Osteoblast (primary cell): ENCODE data around the gene LGALS4. TPM values are rescaled to one million over a fixed set of nuclear protein-coding genes. Genes with fewer than 3 reads are reported as not detected.

Experiments
- DNase-seq: peaks from one replicate; pipeline ENCODE4 v3.0.0; 2011; ENCODE audit warnings: low spot score, mixed read lengths; ENCODE audit not compliant: insufficient read length; ENCODE audit errors: missing footprints
- H2AFZ ChIP-seq: 2 replicates; pipeline ENCODE4 v1.6.0; 2011; ENCODE audit warnings: mild to moderate bottlenecking, low read length
- H3K27ac ChIP-seq: 2 replicates; pipeline ENCODE4 v1.5.1; 2011; ENCODE audit warnings: mild to moderate bottlenecking, low read depth, low read length, moderate library complexity
- H3K27me3 ChIP-seq: 2 replicates; pipeline ENCODE4 v1.6.0; 2012; ENCODE audit warnings: mild to moderate bottlenecking, control low read depth, inconsistent platforms, low read length, moderate library complexity; ENCODE audit not compliant: insufficient read depth
- H3K36me3 ChIP-seq: 2 replicates; pipeline ENCODE4 v1.5.1; 2011; ENCODE audit warnings: mild to moderate bottlenecking, low read length, control low read depth, moderate library complexity; ENCODE audit not compliant: insufficient read depth
- H3K4me1 ChIP-seq: 2 replicates; pipeline ENCODE4 v1.5.1; 2011; ENCODE audit warnings: mild to moderate bottlenecking, low read length, control low read depth, moderate library complexity; ENCODE audit not compliant: insufficient read depth
- H3K4me2 ChIP-seq: 2 replicates; pipeline ENCODE4 v1.6.0; 2011; ENCODE audit warnings: mild to moderate bottlenecking, low read length; ENCODE audit not compliant: insufficient read depth
- H3K4me3 ChIP-seq: fragments of 200-600 bp; sonication (generic); 3 replicates; pipeline ENCODE4 v1.5.1; 2012; ENCODE audit warnings: mild to moderate bottlenecking, low read length, inconsistent platforms; ENCODE audit not compliant: insufficient read depth
- H3K79me2 ChIP-seq: 2 replicates; pipeline ENCODE4 v1.6.0; 2012; ENCODE audit warnings: mild to moderate bottlenecking, low read length, control low read depth, inconsistent platforms; ENCODE audit not compliant: insufficient read depth
- H3K9me3 ChIP-seq: 2 replicates; pipeline ENCODE4 v1.5.1; 2011; ENCODE audit warnings: low read depth, low read length, control low read depth
- H4K20me1 ChIP-seq: 2 replicates; pipeline ENCODE4 v1.6.0; 2012; ENCODE audit warnings: mild to moderate bottlenecking, low read length, control low read depth; ENCODE audit not compliant: insufficient read depth
- total RNA-seq: library from RNA; depleted of rRNA; stranded (reverse); fragments of >200 nt; gene quantifications from 2 replicates; pipeline ENCODE4 v1.2.3, GENCODE V29; 2012
- TF ChIP-seq, protein P1 (sequence below): IDR thresholded peaks from 2 replicates; pipeline ENCODE4 v1.5.1; 2011; ENCODE audit warnings: mild to moderate bottlenecking, low read depth, low read length, moderate library complexity; ENCODE audit errors: extremely low read depth

LGALS4 gene
- total RNA-seq, 1 donor = not detected

DNA sequence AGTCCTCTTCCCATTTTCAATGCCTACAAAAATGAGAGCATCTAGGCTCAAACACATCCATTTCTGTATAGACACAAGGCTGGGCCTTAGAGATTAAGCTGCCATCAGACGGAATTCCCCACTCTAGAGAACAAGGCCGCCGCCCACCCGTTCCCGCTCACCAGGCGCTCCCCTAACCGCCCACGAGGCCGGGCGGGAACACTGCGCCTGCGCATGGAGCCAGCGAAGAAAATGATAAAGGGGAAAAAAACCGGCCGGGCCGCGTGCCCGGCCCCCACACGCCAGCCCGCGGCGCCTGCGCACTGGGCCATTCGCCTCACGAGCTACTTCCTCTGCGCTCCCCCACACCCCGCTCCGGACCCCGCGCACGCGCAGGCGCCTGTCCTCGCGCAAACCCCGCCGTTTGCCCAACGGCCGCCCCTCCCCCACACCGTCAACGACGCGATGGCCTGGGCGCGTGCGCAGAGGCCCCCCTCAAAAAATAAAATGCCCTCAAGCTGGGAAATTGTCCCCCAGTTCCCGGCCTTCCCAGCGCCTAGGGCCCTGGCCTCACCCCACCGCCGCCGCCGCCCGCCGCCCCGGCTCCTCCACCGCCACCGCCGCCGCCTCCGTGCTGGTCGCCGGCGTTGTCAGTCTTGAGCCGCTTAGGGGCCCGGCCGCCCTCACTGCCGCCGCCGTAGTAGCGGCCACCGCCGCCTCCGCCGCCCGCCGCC, 36.6 kb upstream of the LGALS4 start:
- TF ChIP-seq, protein P1, sequence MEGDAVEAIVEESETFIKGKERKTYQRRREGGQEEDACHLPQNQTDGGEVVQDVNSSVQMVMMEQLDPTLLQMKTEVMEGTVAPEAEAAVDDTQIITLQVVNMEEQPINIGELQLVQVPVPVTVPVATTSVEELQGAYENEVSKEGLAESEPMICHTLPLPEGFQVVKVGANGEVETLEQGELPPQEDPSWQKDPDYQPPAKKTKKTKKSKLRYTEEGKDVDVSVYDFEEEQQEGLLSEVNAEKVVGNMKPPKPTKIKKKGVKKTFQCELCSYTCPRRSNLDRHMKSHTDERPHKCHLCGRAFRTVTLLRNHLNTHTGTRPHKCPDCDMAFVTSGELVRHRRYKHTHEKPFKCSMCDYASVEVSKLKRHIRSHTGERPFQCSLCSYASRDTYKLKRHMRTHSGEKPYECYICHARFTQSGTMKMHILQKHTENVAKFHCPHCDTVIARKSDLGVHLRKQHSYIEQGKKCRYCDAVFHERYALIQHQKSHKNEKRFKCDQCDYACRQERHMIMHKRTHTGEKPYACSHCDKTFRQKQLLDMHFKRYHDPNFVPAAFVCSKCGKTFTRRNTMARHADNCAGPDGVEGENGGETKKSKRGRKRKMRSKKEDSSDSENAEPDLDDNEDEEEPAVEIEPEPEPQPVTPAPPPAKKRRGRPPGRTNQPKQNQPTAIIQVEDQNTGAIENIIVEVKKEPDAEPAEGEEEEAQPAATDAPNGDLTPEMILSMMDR = no peak
- H2AFZ ChIP-seq = no peak overlapping the region
- H3K9me3 ChIP-seq = no peaks in the 10 kb centered on the region
- peaks cover 43% of the 10 kb centered on the region for H3K36me3 ChIP-seq
- peak; percentile 99 for DNase-seq
- H3K27ac ChIP-seq = peak overlapping the region; percentile 70
- peak overlapping the region; percentile 88 for H3K4me2 ChIP-seq
- H3K27me3 ChIP-seq = no peaks in the 10 kb centered on the region
- peaks cover 45% of the 10 kb centered on the region for H4K20me1 ChIP-seq
- H3K4me1 ChIP-seq = peaks cover 27% of the 10 kb centered on the region
- H3K79me2 ChIP-seq = peaks cover 49% of the 10 kb centered on the region
- H3K4me3 ChIP-seq = peak overlapping the region; percentile 91

DNA sequence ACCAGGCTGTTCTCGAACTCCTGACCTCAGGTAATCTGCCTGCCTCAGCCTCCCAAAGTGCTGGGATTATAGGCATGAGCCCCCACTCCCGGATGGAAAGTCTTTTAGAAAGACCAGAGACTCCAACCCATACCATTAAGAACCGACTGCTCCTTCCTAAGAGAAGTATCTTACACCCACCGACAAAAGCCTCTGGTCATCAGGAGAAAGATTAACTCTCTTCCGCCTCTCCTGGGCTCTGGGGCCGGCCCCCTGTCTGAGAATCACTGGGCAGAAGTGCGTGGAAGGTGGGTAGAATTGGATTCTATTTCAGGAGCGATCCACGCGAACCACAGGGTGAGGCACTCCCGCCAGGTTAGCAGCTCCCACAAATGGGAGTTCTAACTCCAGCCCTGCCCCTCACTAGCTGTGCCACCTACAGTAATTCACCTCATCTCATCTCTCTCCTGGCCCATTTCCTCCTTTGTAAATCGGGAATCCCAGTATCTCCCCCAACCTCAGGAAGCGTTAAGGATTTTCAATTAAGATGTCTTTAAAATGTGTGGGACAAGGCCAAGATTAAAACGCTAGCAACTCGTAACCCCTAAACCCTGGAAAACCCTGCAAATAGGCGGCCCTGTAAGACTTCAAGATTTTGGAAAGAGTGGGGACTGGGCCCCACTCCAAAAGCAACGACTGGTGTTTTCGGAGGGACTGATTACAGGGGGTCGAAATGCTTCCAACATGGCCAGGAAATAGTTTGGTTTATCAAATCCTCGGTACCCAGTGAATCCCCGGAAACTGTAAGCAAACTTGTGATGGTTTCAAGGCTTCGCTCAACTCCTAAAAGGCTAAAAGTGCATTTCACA, 35.8 kb upstream of the LGALS4 start:
- peak; percentile 75 for DNase-seq
- Histone ChIP-seq H3K9me3 (no peaks in the 10 kb centered on the region), H3K4me3 (peak overlapping the region; percentile 91), H3K27me3 (no peaks in the 10 kb centered on the region), H3K4me1 (peaks cover 27% of the 10 kb centered on the region), H4K20me1 (peaks cover 53% of the 10 kb centered on the region), H3K36me3 (peaks cover 51% of the 10 kb centered on the region), H3K4me2 (peak overlapping the region; percentile 88), H3K79me2 (peaks cover 57% of the 10 kb centered on the region), H3K27ac (peak overlapping the region; percentile 70), H2AFZ (no peak overlapping the region)
- TF ChIP-seq, protein P1 = no peak

DNA sequence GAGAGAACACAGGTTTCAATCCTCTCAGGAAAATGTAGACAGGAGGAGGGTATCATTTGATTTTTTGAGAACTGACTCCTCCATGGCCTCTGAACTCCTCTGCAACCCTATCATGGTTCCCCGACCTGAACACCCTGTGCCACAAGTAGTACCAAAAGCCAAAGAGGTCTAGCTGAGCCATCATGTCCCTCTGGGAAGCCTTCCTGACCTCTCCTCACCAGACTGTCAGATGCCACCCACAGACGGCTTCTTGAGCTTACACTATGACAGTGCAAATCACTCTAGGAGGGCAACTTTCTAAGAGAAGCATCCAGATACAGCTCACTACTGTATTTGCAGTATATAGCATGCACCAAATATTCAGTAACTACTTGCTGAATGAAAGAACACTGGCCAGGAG, 33.4 kb upstream of the LGALS4 start:
- peaks cover 76% of the 10 kb centered on the region for H4K20me1 ChIP-seq
- no peak overlapping the region for H2AFZ ChIP-seq
- H3K4me3 ChIP-seq = no peak overlapping the region
- no peaks in the 10 kb centered on the region for H3K9me3 ChIP-seq
- no peak for DNase-seq
- TF ChIP-seq, protein P1 = no peak
- H3K4me2 ChIP-seq = no peak overlapping the region
- H3K79me2 ChIP-seq = peaks cover 81% of the 10 kb centered on the region
- H3K27me3 ChIP-seq = no peaks in the 10 kb centered on the region
- peaks cover 75% of the 10 kb centered on the region for H3K36me3 ChIP-seq
- peak overlapping the region; percentile 19 for H3K27ac ChIP-seq
- H3K4me1 ChIP-seq = peaks cover 20% of the 10 kb centered on the region
